GM23248 (cell line): ENCODE results near the gene CDK5. TPM values are rescaled to one million over a fixed set of nuclear protein-coding genes. Genes with fewer than 3 reads are reported as not detected.
A peak's percentile ranks its signal among the peaks of the same experiment; 100 is the strongest.

Source experiments
- DNase-seq: peaks from one replicate; pipeline ENCODE4 v3.0.0-alpha.2; 2015
- H2AFZ ChIP-seq: fragments of 200-600 bp; sonication (generic); 2 replicates; pipeline ENCODE4 v1.6.1; 2016; ENCODE audit warnings: antibody characterized with exemption
- H3F3A ChIP-seq: fragments of 200-600 bp; sonication (generic); 2 replicates; pipeline ENCODE4 v1.6.1; 2016; ENCODE audit warnings: mild to moderate bottlenecking, antibody characterized with exemption, mixed run types; ENCODE audit not compliant: insufficient read depth
- H3K27ac ChIP-seq: fragments of 200-600 bp; sonication (generic); 2 replicates; pipeline ENCODE4 v1.5.1; 2016; ENCODE audit warnings: mild to moderate bottlenecking
- H3K27me3 ChIP-seq: fragments of 200-600 bp; sonication (generic); replicated peaks from 2 replicates; pipeline ENCODE4 v1.6.1; 2016; ENCODE audit warnings: mild to moderate bottlenecking; ENCODE audit not compliant: insufficient read depth
- H3K36me3 ChIP-seq: fragments of 200-600 bp; sonication (generic); 2 replicates; pipeline ENCODE4 v1.6.1; 2016; ENCODE audit warnings: low read depth, mild to moderate bottlenecking
- H3K4me1 ChIP-seq: fragments of 200-600 bp; sonication (generic); 2 replicates; pipeline ENCODE4 v1.6.1; 2016; ENCODE audit warnings: mild to moderate bottlenecking; ENCODE audit not compliant: insufficient read depth
- H3K4me2 ChIP-seq: fragments of 200-600 bp; sonication (generic); one replicate; pipeline ENCODE4 v1.6.1; 2016; ENCODE audit warnings: mild to moderate bottlenecking; ENCODE audit not compliant: unreplicated experiment
- H3K4me3 ChIP-seq: fragments of 200-600 bp; sonication (generic); 2 replicates; pipeline ENCODE4 v1.5.1; 2016; ENCODE audit warnings: mild to moderate bottlenecking
- H3K79me2 ChIP-seq: fragments of 200-600 bp; sonication (generic); 2 replicates; pipeline ENCODE4 v1.6.1; 2016; ENCODE audit warnings: mild to moderate bottlenecking; ENCODE audit not compliant: insufficient read depth
- H3K9ac ChIP-seq: fragments of 200-600 bp; sonication (generic); 2 replicates; pipeline ENCODE4 v1.6.1; 2016; ENCODE audit warnings: mild to moderate bottlenecking
- H3K9me2 ChIP-seq: fragments of 200-600 bp; sonication (generic); 2 replicates; pipeline ENCODE4 v1.6.1; 2016; ENCODE audit warnings: mixed run types, mild to moderate bottlenecking, moderate library complexity; ENCODE audit not compliant: insufficient read depth
- H3K9me3 ChIP-seq: fragments of 200-600 bp; sonication (generic); one replicate; pipeline ENCODE4 v1.6.1; 2017; ENCODE audit warnings: low read depth
- H4K20me1 ChIP-seq: fragments of 200-600 bp; sonication (generic); 2 replicates; pipeline ENCODE4 v1.6.0; 2016; ENCODE audit not compliant: insufficient read depth
- EZH2 ChIP-seq: fragments of 200-600 bp; sonication (generic); IDR thresholded peaks from 2 replicates; pipeline ENCODE4 v1.6.1; 2018; ENCODE audit warnings: antibody characterized with exemption, mild to moderate bottlenecking; ENCODE audit not compliant: insufficient read depth, poor library complexity, severe bottlenecking
- EZH2phosphoT487 ChIP-seq: fragments of 200-600 bp; sonication (generic); IDR thresholded peaks from 2 replicates; pipeline ENCODE4 v1.6.1; 2018; ENCODE audit warnings: antibody characterized with exemption, moderate library complexity, mild to moderate bottlenecking, low read depth; ENCODE audit not compliant: insufficient read depth
- WGBS, 2 experiments: methylation state at CpG; one replicate each; pipeline ENCODE4 v1.1.6; 2015 to 2017; ENCODE audit warnings: low lambda C conversion rate in 2 of 2, low coverage in 1 of 2; ENCODE audit errors: missing lambda C conversion rate in 2 of 2; 5-methylcytosine and 5-hydroxymethylcytosine counted together
- in situ Hi-C: fragments of 300-500 bp; cut with MboI; formaldehyde crosslinking; loops from 2 replicates; pipeline ENCODE4 v1.15.0; 2020
- polyA plus RNA-seq: library from polyadenylated mRNA; unstranded; fragments of >200 nt; fragmentation: Nextera tagmentation; extraction: Ambion mirVana; gene quantifications from 2 replicates; pipeline ENCODE4 v1.2.1, GENCODE V29; 2016
- total RNA-seq: library from RNA; depleted of rRNA; stranded (reverse); fragments of >200 nt; shearing (Covaris generic); gene quantifications from 2 replicates; pipeline ENCODE4 v1.2.3, GENCODE V29; 2014

CDK5 gene
- total and polyA plus RNA-seq, 2 experiments from 2014 or later, result 27.6 to 27.7 TPM

GRCh38 chr7:151008511-151009323 is 49.0 kb downstream of the CDK5 start:
- in situ Hi-C loops, result no loop called here
- H3K27ac ChIP-seq, result no peak overlapping the region
- 8 to 19% methylated on average over 34 to 40 of the region's 40 CpGs for WGBS, 2 experiments
- TF ChIP-seq EZH2, result no peak
- no peak for TF ChIP-seq EZH2phosphoT487
- no peaks in the 10 kb centered on the region; the same call in 1 of the 2 replicates for H3K27me3 ChIP-seq
- H3K9me3 ChIP-seq, result no peaks in the 10 kb centered on the region
- H3K4me2 ChIP-seq, result peak overlapping the region; percentile 13
- no peaks in the 10 kb centered on the region for H3F3A ChIP-seq
- H3K4me3 ChIP-seq, result 0 out of 2 replicates have a peak overlapping the region, but pooled peaks have one; percentile 33
- peak; percentile 69 for DNase-seq
- H3K79me2 ChIP-seq, result no peaks in the 10 kb centered on the region
- no peaks in the 10 kb centered on the region for H3K36me3 ChIP-seq
- 0 out of 2 replicates have a peak overlapping the region, but pooled peaks have one; percentile 35 for H3K9ac ChIP-seq
- H3K4me1 ChIP-seq, result no peaks in the 10 kb centered on the region
- H3K9me2 ChIP-seq, result no peaks in the 10 kb centered on the region
- H2AFZ ChIP-seq, result peak overlapping the region; percentile 65
- H4K20me1 ChIP-seq, result no peaks in the 10 kb centered on the region

GRCh38 chr7:151008143-151008510 is 49.6 kb downstream of the CDK5 start:
- Histone ChIP-seq H3K27me3 (no peaks in the 10 kb centered on the region; the same call in 1 of the 2 replicates), H4K20me1 (no peaks in the 10 kb centered on the region), H3K9me3 (no peaks in the 10 kb centered on the region), H2AFZ (peak overlapping the region; percentile 65), H3K36me3 (no peaks in the 10 kb centered on the region), H3K27ac (no peak overlapping the region), H3K9ac (no peak overlapping the region), H3K9me2 (no peaks in the 10 kb centered on the region), H3K79me2 (no peaks in the 10 kb centered on the region), H3F3A (no peaks in the 10 kb centered on the region), H3K4me1 (no peaks in the 10 kb centered on the region), H3K4me3 (no peak overlapping the region), H3K4me2 (no peak overlapping the region)
- 53 to 55% methylated on average over 7 to 11 of the region's 11 CpGs for WGBS, 2 experiments
- in situ Hi-C loops, result no loop called here
- no peak for TF ChIP-seq EZH2
- TF ChIP-seq EZH2phosphoT487, result no peak
- DNase-seq, result no peak

- Histone ChIP-seq H3K79me2 (no peaks in the 10 kb centered on the region), H3K27me3 (no peaks in the 10 kb centered on the region; the same call in 1 of the 2 replicates), H3K4me1 (no peaks in the 10 kb centered on the region), H3K27ac (no peak overlapping the region), H3K4me2 (no peak overlapping the region), H3K9me2 (no peaks in the 10 kb centered on the region), H3K9me3 (no peaks in the 10 kb centered on the region), H3K9ac (no peak overlapping the region), H3K36me3 (no peaks in the 10 kb centered on the region), H3K4me3 (no peak overlapping the region), H2AFZ (no peak overlapping the region), H4K20me1 (no peaks in the 10 kb centered on the region), H3F3A (no peaks in the 10 kb centered on the region)
- TF ChIP-seq EZH2 (no peak), EZH2phosphoT487 (no peak)
- WGBS, 2 experiments, result 83 to 84% methylated on average over 7 of the region's 7 CpGs
- in situ Hi-C loops, result no loop called here
- no peak for DNase-seq
Measured at GRCh38 chr7:151007469-151007898, 50.2 kb downstream of the CDK5 start.

GRCh38 chr7:151006590-151007300 is 51.0 kb downstream of the CDK5 start:
- Histone ChIP-seq H3K9ac (no peak overlapping the region), H4K20me1 (no peaks in the 10 kb centered on the region), H3K4me1 (no peaks in the 10 kb centered on the region), H3K27ac (no peak overlapping the region), H3K79me2 (no peaks in the 10 kb centered on the region), H3K9me2 (no peaks in the 10 kb centered on the region), H2AFZ (no peak overlapping the region), H3K4me2 (no peak overlapping the region), H3K36me3 (no peaks in the 10 kb centered on the region), H3K9me3 (no peaks in the 10 kb centered on the region), H3K4me3 (no peak overlapping the region), H3K27me3 (no peaks in the 10 kb centered on the region; the same call in 1 of the 2 replicates), H3F3A (no peaks in the 10 kb centered on the region)
- in situ Hi-C loops, result no loop called here
- TF ChIP-seq EZH2phosphoT487 (no peak), EZH2 (no peak)
- no peak for DNase-seq
- 59 to 66% methylated on average over 23 of the region's 23 CpGs for WGBS, 2 experiments
